Natural killer cell (primary cell): Measurements from ENCODE around the gene SENP1. TPM values are rescaled to one million over a fixed set of nuclear protein-coding genes. Genes with fewer than 3 reads are reported as not detected.

ENCODE experiments used
- ATAC-seq, 3 donors: fragments of 150-1000 bp in 2 of 3; fragments of 200-7000 bp in 1 of 3; cut with Tn5 transposase; 1 replicate in 1 of 3; 2 replicates in 2 of 3; pipeline ENCODE4 v1.10.0; 2021; ENCODE audit warnings: mild to moderate bottlenecking in 2 of 3, moderate library complexity in 2 of 3
- DNase-seq, 2 donors: peaks; one replicate each; pipeline versions ENCODE4 v3.0.0 to v3.0.0-alpha.2; 2013 to 2021; ENCODE audit warnings: mixed read lengths in 1 of 2
- H3K27ac ChIP-seq: one replicate; pipeline ENCODE4 v1.5.1; 2013; ENCODE audit warnings: mild to moderate bottlenecking, low read length
- H3K27me3 ChIP-seq: one replicate; pipeline ENCODE4 v1.6.1; 2013; ENCODE audit warnings: low read length; ENCODE audit not compliant: control insufficient read depth, insufficient read depth
- H3K36me3 ChIP-seq: one replicate; pipeline ENCODE4 v1.6.1; 2013; ENCODE audit warnings: low read length; ENCODE audit not compliant: control insufficient read depth, insufficient read depth
- H3K4me1 ChIP-seq: one replicate; pipeline ENCODE4 v1.6.1; 2013; ENCODE audit warnings: low read length; ENCODE audit not compliant: control insufficient read depth, insufficient read depth
- H3K4me3 ChIP-seq: one replicate; pipeline ENCODE4 v1.5.1; 2013; ENCODE audit warnings: low read length
- H3K9me3 ChIP-seq: one replicate; pipeline ENCODE4 v1.6.1; 2013; ENCODE audit warnings: low read length; ENCODE audit not compliant: control insufficient read depth, insufficient read depth
- H3K27ac Mint-ChIP-seq, 2 donors: one replicate each; pipeline ENCODE4 v1.8.0; 2022; ENCODE audit warnings: mild to moderate bottlenecking in 2 of 2, mixed read lengths in 2 of 2, moderate library complexity in 1 of 2
- H3K27me3 Mint-ChIP-seq, 2 donors: one replicate each; pipeline ENCODE4 v1.8.0; 2022; ENCODE audit warnings: low read depth in 2 of 2, mixed read lengths in 2 of 2
- H3K36me3 Mint-ChIP-seq: one replicate; pipeline ENCODE4 v1.8.0; 2022; ENCODE audit warnings: mixed read lengths
- H3K4me1 Mint-ChIP-seq, 2 donors: one replicate each; pipeline ENCODE4 v1.8.0; 2022; ENCODE audit warnings: mixed read lengths in 2 of 2
- H3K4me3 Mint-ChIP-seq: one replicate; pipeline ENCODE4 v1.8.0; 2022; ENCODE audit warnings: mild to moderate bottlenecking, moderate library complexity, mixed read lengths
- H3K9me3 Mint-ChIP-seq, 2 donors: one replicate each; pipeline ENCODE4 v1.8.0; 2022; ENCODE audit warnings: mixed read lengths in 2 of 2
- CTCF ChIP-seq: fragments of 200-600 bp; IDR thresholded peaks from one replicate; pipeline ENCODE4 v1.8.0; 2022; ENCODE audit warnings: antibody characterized with exemption
- WGBS: methylation state at CpG from one replicate; pipeline ENCODE4 v1.1.7; 2013; ENCODE audit warnings: missing lambda C conversion rate; ENCODE audit not compliant: insufficient coverage; 5-methylcytosine and 5-hydroxymethylcytosine counted together
- intact Hi-C: fragments of 100-400 bp; cut with micrococcal nuclease; formaldehyde crosslinking; loops from one replicate; pipeline ENCODE4 v1.14.2; 2022
- total RNA-seq, 4 donors: library from RNA; stranded (reverse); fragments of 120-200 nt in 1 of 4; gene quantifications; one replicate each; pipeline versions ENCODE4 v1.2.3 to v1.2.4, GENCODE V29; 2013 to 2022

The SENP1 gene
- total RNA-seq, 3 donors from 2014 or later (not counting 1 experiment from before 2014, with no cell fraction given): 35.6 to 39.6 (median 36.8) TPM

- Mint-ChIP-seq H3K9me3 (no peaks in the 10 kb centered on the region), H3K36me3 (peaks cover 17% of the 10 kb centered on the region), H3K27me3 (no peaks in the 10 kb centered on the region), H3K4me3 (no peak overlapping the region), H3K4me1 (no peaks in the 10 kb centered on the region), H3K27ac (no peak overlapping the region)
- TF ChIP-seq CTCF: no peak
- Histone ChIP-seq H3K27ac (no peak overlapping the region), H3K36me3 (peaks cover 58% of the 10 kb centered on the region), H3K9me3 (no peaks in the 10 kb centered on the region), H3K4me1 (no peaks in the 10 kb centered on the region), H3K4me3 (no peak overlapping the region), H3K27me3 (no peaks in the 10 kb centered on the region)
- DNase-seq: no peak
- intact Hi-C loops: no loop called here
- 75% methylated on average over 1 of the region's 3 CpGs for WGBS
- ATAC-seq: no peak
Measured at GRCh38 chr12:48086327-48086726, 19.6 kb downstream of the SENP1 start.

GRCh38 chr12:48084841-48085460, 20.9 kb downstream of the SENP1 start:
- no peak for DNase-seq
- Histone ChIP-seq H3K27ac (no peak overlapping the region), H3K27me3 (no peaks in the 10 kb centered on the region), H3K9me3 (no peaks in the 10 kb centered on the region), H3K4me1 (no peaks in the 10 kb centered on the region), H3K36me3 (peaks cover 63% of the 10 kb centered on the region), H3K4me3 (no peak overlapping the region)
- intact Hi-C loops: loop anchor here (1.0 kb wide), 1 partner anchor 80 kb away; no protein-coding TSS in a partner anchor
- H3K27ac Mint-ChIP-seq: no peak overlapping the region
- no peak for ATAC-seq
- H3K4me3 Mint-ChIP-seq: no peak overlapping the region
- H3K27me3 Mint-ChIP-seq: no peaks in the 10 kb centered on the region
- no peak for TF ChIP-seq CTCF
- H3K9me3 Mint-ChIP-seq: no peaks in the 10 kb centered on the region
- no peaks in the 10 kb centered on the region for H3K4me1 Mint-ChIP-seq
- WGBS: 88% methylated on average over 12 of the region's 12 CpGs
- peaks cover 17% of the 10 kb centered on the region for H3K36me3 Mint-ChIP-seq

- no peaks in the 10 kb centered on the region for H3K4me1 Mint-ChIP-seq
- Histone ChIP-seq H3K9me3 (no peaks in the 10 kb centered on the region), H3K36me3 (peaks cover 63% of the 10 kb centered on the region), H3K4me1 (no peaks in the 10 kb centered on the region), H3K27me3 (no peaks in the 10 kb centered on the region), H3K4me3 (no peak overlapping the region), H3K27ac (no peak overlapping the region)
- no CpG with 5 or more reads among the region's 1 CpG for WGBS
- ATAC-seq (no peak), DNase-seq (peak in 1 of 2 donors; percentile 34)
- TF ChIP-seq CTCF: no peak
- no peak overlapping the region for H3K27ac Mint-ChIP-seq
- H3K27me3 Mint-ChIP-seq: no peaks in the 10 kb centered on the region
- no peaks in the 10 kb centered on the region for H3K9me3 Mint-ChIP-seq
- intact Hi-C loops: loop anchor here (1.0 kb wide), 1 partner anchor 81 kb away; no protein-coding TSS in a partner anchor
- H3K36me3 Mint-ChIP-seq: peaks cover 17% of the 10 kb centered on the region
- no peak overlapping the region for H3K4me3 Mint-ChIP-seq
Measured at GRCh38 chr12:48084066-48084465, 21.8 kb downstream of the SENP1 start.

GRCh38 chr12:48080821-48081220, 25.1 kb downstream of the SENP1 start:
- H3K27ac ChIP-seq: no peak overlapping the region
- no peak for TF ChIP-seq CTCF
- no peak for ATAC-seq
- Mint-ChIP-seq H3K4me1 (no peaks in the 10 kb centered on the region), H3K27me3 (no peaks in the 10 kb centered on the region), H3K27ac (no peak overlapping the region), H3K9me3 (no peaks in the 10 kb centered on the region), H3K4me3 (no peak overlapping the region), H3K36me3 (peaks cover 24% of the 10 kb centered on the region)
- no peaks in the 10 kb centered on the region for H3K4me1 ChIP-seq
- no peaks in the 10 kb centered on the region for H3K9me3 ChIP-seq
- no peaks in the 10 kb centered on the region for H3K27me3 ChIP-seq
- WGBS: 91% methylated on average over 3 of the region's 3 CpGs
- no peak for DNase-seq
- intact Hi-C loops: no loop called here
- no peak overlapping the region for H3K4me3 ChIP-seq
- H3K36me3 ChIP-seq: peaks cover 42% of the 10 kb centered on the region
